ENCODE measurements around the gene MTRFR. TPM values are rescaled to one million over a fixed set of nuclear protein-coding genes. Genes with fewer than 3 reads are reported as not detected.

MTRFR gene
- polyA plus RNA-seq, 1 donor (not counting 4 experiments of a cell fraction or from before 2014, with no cell fraction given), result 8.5 TPM

DNA sequence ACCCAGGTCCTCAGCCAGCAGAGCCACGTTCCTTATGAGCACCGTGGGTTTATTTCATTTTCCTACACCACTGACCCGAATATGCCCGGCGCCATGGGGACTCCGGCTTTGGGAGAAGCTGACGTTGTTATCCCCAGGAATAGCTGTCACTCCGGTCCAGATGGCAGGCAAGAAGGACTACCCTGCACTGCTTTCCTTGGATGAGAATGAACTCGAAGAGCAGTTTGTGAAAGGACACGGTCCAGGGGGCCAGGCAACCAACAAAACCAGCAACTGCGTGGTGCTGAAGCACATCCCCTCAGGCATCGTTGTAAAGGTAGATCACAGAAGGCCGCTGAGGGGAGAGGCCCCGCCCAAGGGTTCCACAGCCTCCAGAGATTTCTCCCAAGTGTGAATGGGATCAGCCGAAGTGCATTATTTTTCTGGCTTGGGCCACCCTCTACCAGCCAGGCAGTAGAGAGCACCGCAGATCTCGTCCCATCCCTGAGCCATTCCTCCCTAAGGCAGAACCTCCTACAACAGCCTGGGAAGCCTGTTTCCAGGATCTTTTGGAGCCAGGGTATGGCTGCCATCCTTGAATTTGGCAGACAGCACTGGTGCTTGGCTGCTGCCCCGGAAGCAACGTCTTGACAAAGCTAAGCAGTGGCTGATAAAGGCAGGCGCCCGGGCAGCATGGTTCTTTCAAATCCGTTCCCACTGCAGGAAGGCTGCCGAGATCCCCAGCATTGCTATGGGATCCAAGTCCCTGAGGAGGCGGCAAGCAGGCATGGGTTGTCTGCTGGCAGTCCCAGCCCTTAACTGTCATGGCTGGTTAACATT, 20.6 kb downstream of the MTRFR start:
- Histone ChIP-seq H3K36me3 (ENCODE audit: control insufficient read depth in 2 of 2, extremely low read depth in 1 of 2, insufficient read depth in 2 of 2, low read length in 2 of 2) (peaks cover 20 to 32% of the 10 kb centered on the region in 2 experiments), H3K79me2 (ENCODE audit: control insufficient read depth, insufficient read depth, low read length) (peaks cover 31% of the 10 kb centered on the region), H3K27ac (ENCODE audit: control insufficient read depth, insufficient read depth, low read length) (peak overlapping the region; percentile 4), H3K27me3 (ENCODE audit: control insufficient read depth, extremely low read depth, insufficient read depth, low read length) (no peaks in the 10 kb centered on the region), H3K4me3 (ENCODE audit: control insufficient read depth in 2 of 3, extremely low read depth in 1 of 3, insufficient read depth in 2 of 3, low read depth in 1 of 3, low read length in 3 of 3) (no peak overlapping the region), H3K9ac (ENCODE audit: control insufficient read depth, extremely low read depth, insufficient read depth, low read length) (no peak overlapping the region), H3K4me2 (ENCODE audit: control insufficient read depth, extremely low read depth, insufficient read depth, low read depth, low read length) (peak overlapping the region; percentile 4), H3K9me1 (ENCODE audit: control insufficient read depth, extremely low read depth, insufficient read depth, low read length) (no peaks in the 10 kb centered on the region), H4K20me1 (ENCODE audit: control insufficient read depth, extremely low read depth, insufficient read depth, low read length) (no peaks in the 10 kb centered on the region), H3K4me1 (ENCODE audit: control insufficient read depth, extremely low read depth, insufficient read depth, low read length) (peaks cover 30% of the 10 kb centered on the region), H3K9me3 (ENCODE audit: control insufficient read depth, low read depth, low read length) (no peaks in the 10 kb centered on the region), H2AFZ (ENCODE audit: control insufficient read depth, low read length) (no peak overlapping the region)
- FAIRE-seq, result peak; percentile 62
- dilution Hi-C loops (cut with MboI; ENCODE audit: extremely low pct_ligation_motif_present, low sequenced_read_pairs), result no loop called here
- no peak for DNase-seq (ENCODE audit: low read depth, low spot score)
- TF ChIP-seq, protein P1, sequence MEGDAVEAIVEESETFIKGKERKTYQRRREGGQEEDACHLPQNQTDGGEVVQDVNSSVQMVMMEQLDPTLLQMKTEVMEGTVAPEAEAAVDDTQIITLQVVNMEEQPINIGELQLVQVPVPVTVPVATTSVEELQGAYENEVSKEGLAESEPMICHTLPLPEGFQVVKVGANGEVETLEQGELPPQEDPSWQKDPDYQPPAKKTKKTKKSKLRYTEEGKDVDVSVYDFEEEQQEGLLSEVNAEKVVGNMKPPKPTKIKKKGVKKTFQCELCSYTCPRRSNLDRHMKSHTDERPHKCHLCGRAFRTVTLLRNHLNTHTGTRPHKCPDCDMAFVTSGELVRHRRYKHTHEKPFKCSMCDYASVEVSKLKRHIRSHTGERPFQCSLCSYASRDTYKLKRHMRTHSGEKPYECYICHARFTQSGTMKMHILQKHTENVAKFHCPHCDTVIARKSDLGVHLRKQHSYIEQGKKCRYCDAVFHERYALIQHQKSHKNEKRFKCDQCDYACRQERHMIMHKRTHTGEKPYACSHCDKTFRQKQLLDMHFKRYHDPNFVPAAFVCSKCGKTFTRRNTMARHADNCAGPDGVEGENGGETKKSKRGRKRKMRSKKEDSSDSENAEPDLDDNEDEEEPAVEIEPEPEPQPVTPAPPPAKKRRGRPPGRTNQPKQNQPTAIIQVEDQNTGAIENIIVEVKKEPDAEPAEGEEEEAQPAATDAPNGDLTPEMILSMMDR (optimal IDR thresholded peaks at IDR 0.05 in 1 of 3, IDR thresholded peaks at IDR 0.05 in 1 of 3, conservative IDR thresholded peaks at IDR 0.05 in 1 of 3; ENCODE audit: extremely low read depth in 1 of 3, insufficient read depth in 2 of 3, low read length in 3 of 3), result no peak
- TF ChIP-seq EZH2 (IDR thresholded peaks at IDR 0.05; ENCODE audit: low read length), result no peak

DNA sequence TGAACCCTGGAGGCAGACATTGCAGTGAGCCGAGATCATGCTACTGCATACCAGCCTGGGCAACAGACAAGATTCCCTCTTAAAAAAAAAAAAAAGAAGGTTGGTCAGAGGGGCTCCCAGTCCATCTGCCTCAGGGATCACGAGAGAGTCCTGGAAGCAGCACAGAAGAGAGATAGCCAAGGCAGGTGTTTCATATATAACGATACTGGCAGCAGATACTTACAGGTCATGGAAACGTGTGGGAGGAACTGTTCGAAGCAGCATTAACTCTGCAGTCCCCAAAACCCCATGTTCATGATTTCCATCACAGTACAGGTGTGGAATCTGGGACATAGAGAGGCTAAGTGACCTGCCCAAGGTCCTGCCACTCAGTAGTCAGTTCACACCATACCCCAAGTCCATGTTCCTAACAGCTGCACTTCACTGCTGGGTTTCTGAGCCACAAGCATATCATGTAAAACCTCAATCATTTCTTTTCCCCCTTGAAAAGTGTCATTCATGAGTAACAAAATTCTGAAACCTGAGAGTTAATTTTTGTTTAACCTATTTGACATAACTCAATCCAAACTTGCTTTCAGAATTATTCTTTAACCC, 21.7 kb downstream of the MTRFR start:
- Histone ChIP-seq H3K9me3 (ENCODE audit: control insufficient read depth, low read depth, low read length) (no peaks in the 10 kb centered on the region), H3K4me2 (ENCODE audit: control insufficient read depth, extremely low read depth, insufficient read depth, low read depth, low read length) (no peak overlapping the region), H3K36me3 (ENCODE audit: control insufficient read depth in 2 of 2, extremely low read depth in 1 of 2, insufficient read depth in 2 of 2, low read length in 2 of 2) (peaks cover 23 to 37% of the 10 kb centered on the region in 2 experiments), H3K4me3 (ENCODE audit: control insufficient read depth in 2 of 3, extremely low read depth in 1 of 3, insufficient read depth in 2 of 3, low read depth in 1 of 3, low read length in 3 of 3) (no peak overlapping the region), H3K4me1 (ENCODE audit: control insufficient read depth, extremely low read depth, insufficient read depth, low read length) (peaks cover 34% of the 10 kb centered on the region), H2AFZ (ENCODE audit: control insufficient read depth, low read length) (no peak overlapping the region), H3K79me2 (ENCODE audit: control insufficient read depth, insufficient read depth, low read length) (peaks cover 24% of the 10 kb centered on the region), H3K27ac (ENCODE audit: control insufficient read depth, insufficient read depth, low read length) (no peak overlapping the region), H3K9ac (ENCODE audit: control insufficient read depth, extremely low read depth, insufficient read depth, low read length) (no peak overlapping the region), H4K20me1 (ENCODE audit: control insufficient read depth, extremely low read depth, insufficient read depth, low read length) (no peaks in the 10 kb centered on the region), H3K9me1 (ENCODE audit: control insufficient read depth, extremely low read depth, insufficient read depth, low read length) (no peaks in the 10 kb centered on the region), H3K27me3 (ENCODE audit: control insufficient read depth, extremely low read depth, insufficient read depth, low read length) (no peaks in the 10 kb centered on the region)
- no peak for FAIRE-seq
- dilution Hi-C loops (cut with MboI; ENCODE audit: extremely low pct_ligation_motif_present, low sequenced_read_pairs), result no loop called here
- no peak for TF ChIP-seq EZH2 (IDR thresholded peaks at IDR 0.05; ENCODE audit: low read length)
- TF ChIP-seq, protein P1 (optimal IDR thresholded peaks at IDR 0.05 in 1 of 3, IDR thresholded peaks at IDR 0.05 in 1 of 3, conservative IDR thresholded peaks at IDR 0.05 in 1 of 3; ENCODE audit: extremely low read depth in 1 of 3, insufficient read depth in 2 of 3, low read length in 3 of 3), result no peak
- DNase-seq (ENCODE audit: low read depth, low spot score), result no peak

All from keratinocyte (primary cell).